Islet of Langerhans (tissue), 1 donor: ENCODE data around the gene TRIP6.

ENCODE experiments used
- FAIRE-seq: peaks from one replicate; lab custom pipeline; 2011; peaks lifted over from hg19 to GRCh38; lab: Jason Lieb, UNC

TRIP6 gene, protein sequence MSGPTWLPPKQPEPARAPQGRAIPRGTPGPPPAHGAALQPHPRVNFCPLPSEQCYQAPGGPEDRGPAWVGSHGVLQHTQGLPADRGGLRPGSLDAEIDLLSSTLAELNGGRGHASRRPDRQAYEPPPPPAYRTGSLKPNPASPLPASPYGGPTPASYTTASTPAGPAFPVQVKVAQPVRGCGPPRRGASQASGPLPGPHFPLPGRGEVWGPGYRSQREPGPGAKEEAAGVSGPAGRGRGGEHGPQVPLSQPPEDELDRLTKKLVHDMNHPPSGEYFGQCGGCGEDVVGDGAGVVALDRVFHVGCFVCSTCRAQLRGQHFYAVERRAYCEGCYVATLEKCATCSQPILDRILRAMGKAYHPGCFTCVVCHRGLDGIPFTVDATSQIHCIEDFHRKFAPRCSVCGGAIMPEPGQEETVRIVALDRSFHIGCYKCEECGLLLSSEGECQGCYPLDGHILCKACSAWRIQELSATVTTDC

DNA sequence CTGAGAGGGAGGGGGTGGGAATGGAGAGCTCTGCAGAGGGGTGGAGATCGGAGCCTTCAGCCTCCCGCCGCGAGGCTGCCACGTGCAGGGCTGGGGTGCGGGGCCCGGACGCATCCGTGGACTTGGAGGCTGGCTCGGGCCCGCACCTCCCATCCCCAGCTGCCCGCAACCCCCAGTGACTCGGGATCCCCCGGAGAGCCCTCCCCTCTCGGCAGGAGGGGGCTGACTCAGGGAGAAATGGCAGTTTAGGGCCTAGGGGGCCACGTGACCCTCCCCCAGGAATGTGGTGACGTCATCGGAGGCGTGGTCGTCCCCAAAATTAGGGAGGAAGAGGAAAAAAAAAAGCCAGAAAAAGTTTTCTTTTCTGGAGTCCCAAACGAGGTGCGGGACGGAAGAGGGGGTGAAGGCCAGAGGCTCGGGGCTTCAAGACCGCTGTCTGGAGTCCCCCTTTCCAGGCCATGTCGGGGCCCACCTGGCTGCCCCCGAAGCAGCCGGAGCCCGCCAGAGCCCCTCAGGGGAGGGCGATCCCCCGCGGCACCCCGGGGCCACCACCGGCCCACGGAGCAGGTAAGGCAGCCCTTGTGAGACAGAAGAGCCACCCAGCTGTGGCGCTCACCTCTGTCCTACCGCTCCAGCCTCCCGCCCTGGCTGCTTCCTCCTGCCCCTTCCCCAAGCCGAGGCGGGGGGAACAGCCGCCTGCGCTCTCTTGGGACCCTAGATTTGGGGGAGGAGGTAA lies at the start of gene TRIP6:
Gene TRIP6, plus strand, starts transcription at position 348 of the 736 bp plus-strand sequence. Its CDS starts 111 bp downstream, at position 459.
- FAIRE-seq: no peak

DNA sequence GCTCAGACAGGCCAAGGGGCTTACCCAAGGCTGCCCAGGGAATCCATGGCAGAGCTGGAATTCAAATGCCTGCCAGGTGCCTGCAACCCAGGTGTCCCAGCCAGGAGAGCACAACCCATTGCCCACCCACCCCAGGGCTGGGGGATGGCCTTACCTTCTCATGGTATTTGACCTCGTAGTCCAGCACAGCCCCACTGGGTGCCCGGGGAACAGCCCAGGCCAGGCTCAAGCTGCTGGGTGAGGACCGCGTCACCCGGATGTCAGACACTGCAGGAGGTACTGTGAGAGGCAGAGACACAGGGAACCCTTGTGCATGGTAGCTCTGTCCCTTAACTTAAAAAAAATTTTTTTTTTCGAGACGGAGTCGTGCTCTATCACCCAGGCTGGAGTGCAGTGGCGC lies 48.8 kb upstream of the TRIP6 start:
- FAIRE-seq: no peak

DNA sequence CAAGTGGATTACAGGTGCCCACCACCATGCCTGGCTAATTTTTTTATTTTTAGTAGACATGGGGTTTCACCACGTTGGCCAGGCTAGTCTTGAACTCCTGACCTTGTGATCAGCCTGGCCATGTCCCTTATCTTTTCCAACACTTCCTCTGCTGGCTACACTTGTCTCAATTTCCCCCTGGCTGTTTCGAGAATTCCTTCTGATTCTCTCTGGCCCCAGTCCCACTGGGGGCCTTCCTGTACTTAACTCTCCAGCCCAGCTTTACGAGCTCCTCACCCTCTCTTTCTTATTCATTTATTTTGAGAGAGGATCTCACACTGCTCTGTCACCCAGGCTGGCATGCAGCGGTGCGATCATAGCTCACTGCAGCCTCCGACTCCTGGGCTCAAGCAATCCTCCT lies 48.4 kb upstream of the TRIP6 start:
- FAIRE-seq: no peak

DNA sequence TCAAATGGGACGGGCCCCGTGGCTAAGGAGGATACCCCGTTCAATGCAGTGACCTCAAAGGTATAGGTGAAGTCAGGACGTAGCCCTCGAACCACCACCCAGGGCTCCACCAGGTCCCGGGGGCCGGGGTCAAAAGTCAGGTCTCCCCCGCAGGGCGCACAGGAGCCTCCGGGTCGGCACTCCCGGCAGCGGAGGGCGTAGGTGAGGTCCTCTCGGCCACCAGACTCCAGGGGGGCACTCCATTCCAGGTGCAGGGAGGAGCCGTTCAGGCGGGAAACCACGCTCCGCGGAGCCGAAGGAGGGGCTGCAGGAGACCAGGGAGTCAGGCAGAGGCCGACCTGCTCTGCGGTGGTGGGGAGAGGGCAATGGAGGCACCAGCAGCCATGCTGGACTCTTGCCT lies 47.6 kb upstream of the TRIP6 start:
- no peak for FAIRE-seq

DNA sequence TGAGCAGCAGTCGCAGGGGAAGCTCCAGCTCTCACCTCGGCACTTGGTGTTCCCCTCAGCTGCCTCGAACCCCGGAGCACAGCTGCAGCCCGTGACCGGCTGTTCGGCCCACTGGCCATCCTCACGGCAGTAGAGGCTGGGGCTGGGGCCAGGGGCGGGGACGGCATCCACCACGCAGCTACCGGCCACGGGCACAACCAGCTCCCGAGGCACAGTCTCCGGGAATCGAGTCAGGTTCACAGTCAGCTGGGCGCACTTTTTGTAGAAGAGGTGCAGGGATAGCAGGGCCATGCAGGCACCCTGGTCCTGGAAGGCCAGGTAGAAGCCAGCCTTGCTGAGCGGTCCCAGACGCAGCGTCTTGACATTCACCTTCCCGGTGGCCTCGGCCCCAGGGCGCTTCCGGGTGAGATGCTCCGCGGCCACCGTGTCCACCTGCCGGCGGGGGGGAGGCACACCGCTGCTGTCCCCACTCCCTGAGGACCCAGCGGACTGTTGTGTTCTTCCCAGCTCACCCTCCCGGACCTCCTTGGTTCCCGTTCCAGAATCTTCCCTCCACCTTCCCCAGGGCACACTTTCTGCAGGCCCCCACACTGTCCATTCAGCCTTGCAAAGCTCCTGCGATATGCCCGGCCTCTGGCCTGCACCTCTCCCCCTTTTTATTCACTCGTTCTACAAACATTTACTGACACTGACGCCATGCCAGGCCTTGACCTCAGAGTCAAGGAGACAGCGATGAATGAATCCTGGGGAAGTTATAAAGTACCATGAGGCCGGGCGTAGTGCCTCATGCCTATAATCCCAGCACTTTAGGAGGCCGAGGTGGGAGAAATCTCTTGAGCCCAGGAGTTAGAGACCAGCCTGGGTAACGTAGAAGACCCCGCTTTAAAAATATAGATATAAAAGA lies 44.7 kb upstream of the TRIP6 start:
- FAIRE-seq: no peak

DNA sequence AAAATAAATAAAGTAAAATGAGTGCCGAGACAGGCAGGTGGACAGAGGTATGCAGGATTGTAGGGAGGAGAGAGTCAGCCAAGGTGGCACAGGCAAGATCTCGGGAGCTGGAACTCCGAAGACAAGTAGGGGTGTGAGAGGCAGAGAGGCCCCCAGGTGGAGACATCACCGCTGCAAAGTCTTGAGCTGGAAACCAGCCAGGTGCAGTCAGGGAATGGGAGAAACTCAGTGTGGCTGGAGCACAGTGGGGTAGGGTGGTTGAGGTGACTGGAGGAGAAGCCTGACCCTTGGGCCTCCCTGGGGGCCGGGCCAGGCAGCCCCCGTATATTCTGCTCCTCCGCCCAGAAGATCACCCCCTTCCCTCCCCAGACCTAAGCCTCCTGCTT lies 44.1 kb upstream of the TRIP6 start:
- no peak for FAIRE-seq

DNA sequence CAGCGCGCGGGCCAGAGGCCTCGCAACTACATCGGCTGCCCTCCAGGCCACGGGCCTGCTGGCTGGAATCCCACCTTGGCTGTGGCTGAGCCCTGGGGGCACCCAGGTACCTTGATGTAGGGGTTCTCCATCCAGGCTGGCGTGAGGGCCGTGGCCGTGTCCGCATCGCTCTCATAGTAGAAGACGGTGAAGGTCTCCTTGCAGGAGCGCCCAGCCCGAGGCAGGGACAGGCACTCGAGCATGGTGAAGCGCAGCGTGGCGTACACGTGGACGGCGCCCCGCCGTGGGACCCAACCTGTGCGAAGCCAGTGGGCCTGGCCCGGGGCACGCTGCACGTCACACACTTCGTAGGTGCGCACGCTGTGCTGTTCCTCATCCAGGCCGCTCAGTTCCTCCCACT lies 43.7 kb upstream of the TRIP6 start:
- FAIRE-seq: no peak

DNA sequence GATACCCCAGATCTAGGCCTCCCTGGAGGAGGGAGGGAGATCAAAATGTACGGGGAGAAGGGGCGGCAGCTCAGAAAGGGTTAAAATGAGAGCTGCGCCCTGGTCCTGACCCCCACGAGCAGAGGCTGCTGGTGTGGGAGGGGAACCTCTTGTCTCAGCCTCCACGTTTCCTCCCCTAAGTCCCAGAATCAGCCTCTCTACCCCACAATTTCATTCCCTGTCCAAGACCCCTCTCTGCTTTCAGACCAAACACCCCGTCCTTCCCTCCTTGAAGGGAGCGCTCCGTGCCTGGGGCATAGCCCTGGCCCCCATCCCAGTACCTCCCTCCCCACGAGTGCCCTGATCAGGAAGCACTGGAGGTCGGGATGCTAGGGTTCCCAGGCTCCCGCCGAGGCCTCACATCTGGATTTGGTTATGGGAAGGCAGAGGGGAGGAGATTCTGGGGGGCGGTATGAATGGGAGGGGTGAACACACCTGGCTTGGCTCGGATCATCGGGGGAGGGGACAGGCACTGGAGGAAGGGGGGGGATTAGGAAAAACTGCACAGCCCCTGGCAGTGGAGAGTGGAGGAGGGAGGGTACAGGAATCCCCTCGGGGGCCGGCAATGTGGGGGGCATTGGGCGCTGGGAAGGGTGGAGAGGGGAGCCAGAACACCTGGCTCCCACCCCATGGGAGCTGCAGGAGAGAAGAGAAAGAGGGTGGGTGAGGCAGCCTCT lies 42.5 kb upstream of the TRIP6 start:
- FAIRE-seq: no peak

DNA sequence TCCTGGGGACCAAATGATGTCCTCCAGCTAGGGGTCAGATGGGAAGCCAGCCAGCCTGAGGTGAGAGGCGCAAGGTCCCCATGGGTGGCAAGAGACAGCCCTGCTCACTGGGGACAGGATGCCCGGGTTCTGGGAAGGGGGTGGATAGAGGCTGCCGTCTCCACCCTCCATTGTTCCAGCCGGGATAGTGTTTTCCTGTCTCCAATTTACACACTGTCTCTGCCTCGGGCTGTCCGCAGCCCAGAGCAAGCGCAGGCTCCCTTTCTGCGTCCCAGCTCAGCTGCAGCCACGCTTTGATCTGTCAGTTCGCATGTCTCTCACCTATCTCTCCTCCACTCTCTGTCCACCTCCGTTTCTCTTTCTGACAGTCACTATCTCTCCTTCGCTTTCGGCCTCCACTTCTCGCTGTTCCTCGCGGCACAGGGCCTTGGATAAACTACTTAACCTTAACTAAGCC lies 41.9 kb upstream of the TRIP6 start:
- FAIRE-seq: no peak

DNA sequence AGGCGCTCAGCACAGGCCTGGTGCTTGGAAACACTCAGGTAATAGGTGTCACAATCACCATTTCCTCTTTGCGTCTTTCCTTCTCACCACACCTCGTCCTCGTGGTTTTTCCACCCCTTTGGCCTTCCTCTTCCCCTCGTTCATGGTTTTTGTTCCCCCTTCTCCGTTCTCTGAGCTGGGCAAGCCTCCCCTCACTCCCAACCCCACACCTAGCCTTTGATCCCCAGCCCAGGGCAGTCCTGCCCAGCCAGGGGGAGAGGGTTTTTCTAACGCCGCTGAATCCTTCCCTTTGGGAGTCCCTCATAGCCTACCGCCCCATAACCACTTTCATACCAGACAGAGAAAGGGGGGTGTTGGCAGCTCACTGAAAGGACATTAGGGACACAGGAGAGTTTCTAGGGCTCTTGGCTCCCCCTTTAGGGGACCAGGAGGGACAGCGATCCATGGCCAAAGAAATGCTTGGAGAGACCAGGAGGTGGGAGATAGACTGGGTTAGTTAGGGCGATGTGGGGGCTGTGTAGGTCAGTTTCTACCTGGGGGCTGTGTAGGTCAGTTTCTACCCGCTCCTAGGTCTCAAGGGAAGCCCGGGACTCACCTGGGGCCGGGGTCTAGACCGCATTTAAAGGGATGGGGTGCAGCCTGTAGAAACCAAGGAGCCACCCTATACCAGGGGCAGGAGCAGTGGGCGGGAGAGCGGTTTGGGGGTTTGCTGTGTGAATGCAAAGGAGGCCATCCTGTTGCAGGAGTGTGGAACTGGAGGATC lies 41.3 kb upstream of the TRIP6 start:
- FAIRE-seq: no peak

DNA sequence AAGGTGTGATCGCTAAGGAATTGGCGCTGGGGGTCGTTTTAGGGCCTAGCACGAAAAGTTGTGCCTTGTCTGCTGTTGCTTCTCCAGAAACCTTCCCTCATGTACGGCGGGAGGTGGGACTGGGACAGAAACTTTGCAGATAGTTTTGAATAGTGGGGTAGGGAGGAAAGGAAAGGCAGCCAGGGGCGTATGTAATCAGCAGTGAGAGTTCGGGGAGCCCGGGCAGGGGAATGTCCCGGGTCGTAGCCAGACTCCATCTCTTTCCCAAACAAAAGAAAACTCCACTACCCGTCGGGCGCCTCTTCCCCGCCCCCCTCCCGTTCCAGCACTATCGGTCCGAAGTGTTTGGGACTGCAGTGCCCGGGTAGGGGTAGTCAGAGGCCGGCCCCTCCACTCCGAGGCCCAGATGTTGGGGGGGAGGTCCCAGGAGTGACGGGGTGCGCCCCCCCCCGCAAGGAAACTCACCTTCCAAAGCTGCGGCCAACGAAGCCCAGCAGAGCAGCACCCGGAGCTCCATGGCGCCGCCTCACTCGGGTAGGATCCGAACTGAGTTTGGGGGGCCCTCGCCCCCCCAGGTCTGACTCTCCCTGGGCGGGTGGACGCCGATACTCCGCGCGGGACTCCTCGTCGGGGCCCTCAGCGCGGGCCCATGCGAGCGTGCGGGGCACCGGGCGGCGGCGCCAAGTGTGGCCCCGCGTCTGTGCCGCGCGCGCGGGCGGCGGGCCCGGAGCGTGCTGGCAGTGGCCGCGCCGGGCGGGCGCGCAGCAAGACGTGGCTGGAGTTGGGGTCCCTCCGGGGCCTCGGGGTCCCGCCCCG lies 40.5 kb upstream of the TRIP6 start:
- FAIRE-seq: no peak

DNA sequence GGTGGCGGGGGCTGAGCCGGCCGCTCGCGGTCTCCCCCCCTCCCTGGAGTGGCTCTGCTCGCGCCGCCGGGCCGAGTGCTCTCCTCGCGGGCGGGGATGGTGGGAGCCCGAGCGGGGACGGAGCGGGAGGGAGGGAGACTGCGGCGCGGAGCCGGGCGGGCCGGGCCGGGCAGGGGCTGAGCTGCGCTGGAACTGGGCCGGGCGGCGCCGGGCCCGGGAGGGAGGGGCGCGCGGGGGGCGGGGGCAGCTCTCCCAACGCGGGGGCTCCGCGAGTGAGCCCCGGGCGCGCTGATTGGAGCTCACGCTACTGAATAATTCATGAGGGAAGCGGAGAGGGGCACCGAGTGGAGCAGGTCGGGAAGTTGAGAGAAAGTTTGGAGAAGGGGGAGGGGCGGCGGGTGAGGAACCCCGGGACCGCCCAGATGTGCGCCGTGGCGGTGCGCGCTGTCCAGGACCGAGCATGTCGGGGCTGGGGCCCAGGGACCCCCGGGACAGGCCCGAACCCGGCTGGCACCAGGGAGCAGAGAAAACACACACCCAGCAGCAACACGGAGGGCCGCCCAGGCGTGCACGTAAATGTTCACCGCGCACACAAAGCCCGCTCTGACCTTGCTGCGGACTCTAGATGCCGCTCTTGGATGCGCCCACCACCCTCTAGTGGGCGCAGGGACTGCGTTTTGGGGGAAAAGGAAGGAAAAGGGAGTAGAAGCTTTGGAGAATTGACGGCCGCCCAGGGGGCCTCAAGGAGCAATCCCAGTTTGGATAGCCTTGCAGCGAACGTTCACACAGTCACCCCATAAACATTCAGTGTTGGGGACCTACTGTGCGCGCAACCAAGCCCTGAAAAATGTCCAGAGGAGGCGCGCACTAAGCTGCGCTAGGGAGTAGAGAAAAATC lies 39.6 kb upstream of the TRIP6 start, which contains the start of gene EPHB4:
Gene EPHB4, minus strand, starts transcription at position 194 of the 897 bp plus-strand sequence. CDS start 493 bp downstream, outside the sequence.
- no peak for FAIRE-seq

DNA sequence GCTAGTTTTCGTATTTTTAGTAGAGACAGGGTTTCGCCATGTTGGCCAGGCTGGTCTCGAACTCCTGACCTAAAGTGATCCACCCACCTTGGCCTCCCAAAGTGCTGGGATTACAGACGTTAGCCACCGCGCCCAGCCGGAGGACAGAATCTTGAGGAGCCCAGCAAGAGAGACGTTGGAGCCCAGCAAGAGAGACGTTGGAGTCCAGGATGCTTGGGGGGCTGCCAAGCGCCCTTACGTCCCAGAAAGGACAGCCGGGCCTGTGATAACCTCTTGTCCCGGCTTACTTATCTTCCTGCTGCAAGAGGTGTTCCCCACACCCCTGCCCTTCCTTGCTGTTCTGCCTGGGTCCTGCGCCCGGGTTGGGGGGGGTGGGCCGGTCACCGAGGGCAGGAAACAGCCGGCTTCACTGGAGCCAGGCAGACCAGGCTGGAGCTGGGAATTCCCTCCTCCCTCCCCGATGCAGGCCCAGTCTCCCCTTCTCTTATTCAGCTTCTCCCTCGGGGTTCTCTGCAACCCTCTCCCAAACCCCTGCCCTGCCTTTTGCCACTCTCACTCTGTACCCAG lies 38.0 kb upstream of the TRIP6 start:
- FAIRE-seq: no peak

DNA sequence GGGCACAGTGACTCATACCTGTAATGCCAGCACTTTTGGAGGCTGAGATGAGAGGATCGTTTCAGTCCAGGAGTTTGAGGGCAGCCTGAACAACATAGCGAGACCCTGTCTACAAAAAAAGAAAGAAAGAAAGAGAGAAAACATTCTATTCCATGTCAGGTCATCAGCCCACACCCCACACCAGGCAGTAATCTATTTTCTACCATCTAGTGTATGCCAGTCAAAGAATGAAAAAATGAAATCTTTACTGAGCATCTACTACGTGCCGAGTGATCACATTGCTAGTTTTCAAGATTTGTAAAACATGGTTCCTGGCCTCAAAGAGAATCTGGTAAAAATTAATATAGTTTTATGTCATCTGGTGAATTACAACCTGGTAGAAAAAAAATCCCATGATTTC lies 36.8 kb upstream of the TRIP6 start:
- FAIRE-seq: no peak

DNA sequence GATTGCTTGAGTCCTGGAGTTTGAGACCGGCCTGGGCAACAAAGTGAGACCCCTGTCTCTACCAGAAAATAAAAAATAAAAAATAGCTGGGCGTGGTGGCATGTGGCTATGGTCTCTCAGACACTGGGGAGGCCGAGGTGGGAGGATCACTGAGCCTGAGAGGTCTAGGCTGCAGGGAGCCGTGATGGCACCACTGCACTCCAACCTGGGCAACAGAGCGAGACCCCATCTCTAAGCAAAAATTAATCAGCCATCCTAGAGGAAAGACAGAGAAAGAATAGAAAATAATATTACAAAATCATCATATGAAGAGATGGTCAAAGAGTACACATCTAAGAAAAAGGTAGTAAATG lies 34.9 kb upstream of the TRIP6 start:
- no peak for FAIRE-seq

DNA sequence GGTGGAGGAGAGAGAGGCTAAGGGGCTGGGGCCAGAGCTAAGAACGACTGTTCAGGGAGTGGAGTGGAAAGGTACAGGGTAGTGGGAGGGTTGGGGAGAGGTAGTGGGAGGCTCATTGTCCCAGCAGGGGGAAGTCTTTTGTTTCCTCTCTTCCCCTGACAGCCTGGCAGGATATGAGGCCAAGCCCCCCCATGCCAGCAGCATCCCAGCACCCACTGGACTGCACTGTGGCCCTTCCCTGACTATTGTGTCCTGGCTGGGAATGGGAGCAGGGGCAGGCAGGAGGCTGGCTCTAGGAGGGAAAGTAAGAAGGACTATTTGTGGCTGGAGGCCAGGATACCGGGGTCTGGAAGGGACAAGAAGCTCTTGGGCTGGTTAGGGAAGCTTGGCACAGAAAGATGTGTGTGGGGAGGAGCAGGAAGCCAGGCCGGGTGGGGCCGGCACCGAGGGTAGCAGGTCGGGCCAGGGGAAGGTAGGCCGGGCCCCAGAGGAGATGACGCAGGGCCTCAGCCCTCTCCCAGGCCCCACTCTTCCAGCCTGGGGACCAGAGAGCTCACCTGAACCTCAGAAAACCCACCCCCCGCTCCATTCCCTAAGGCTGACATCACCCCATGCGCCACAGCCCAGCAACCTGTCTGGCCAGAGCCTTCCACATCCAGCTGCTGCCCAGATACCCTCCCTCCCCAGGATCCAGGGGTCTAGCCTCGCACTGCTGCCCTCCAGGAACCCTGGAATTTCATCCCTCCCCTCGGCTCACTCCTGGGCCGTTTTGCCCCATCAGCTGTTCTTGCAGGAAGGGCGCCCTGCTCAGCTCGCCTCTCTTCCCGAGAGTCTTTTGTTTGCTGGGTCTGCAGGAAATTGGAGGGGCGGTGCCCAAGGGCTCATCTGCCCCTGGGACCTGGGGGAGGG lies 31.0 kb upstream of the TRIP6 start:
- no peak for FAIRE-seq

DNA sequence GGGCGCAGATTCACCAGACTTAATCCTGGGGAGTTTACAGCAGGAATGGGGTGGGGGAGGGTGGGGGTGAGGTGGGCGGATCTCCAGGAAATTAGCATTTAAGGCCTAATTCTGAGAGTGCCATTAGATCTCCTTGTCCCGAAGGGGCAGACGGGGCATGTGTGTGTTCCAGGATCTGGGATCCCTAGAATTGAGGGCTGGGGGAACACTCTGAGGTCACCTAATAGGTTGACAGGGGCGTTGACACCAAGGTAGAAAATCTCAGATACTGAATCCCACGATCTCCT lies 30.4 kb upstream of the TRIP6 start:
- no peak for FAIRE-seq
